CD4-positive, alpha-beta T cell treated with Interleukin-15 for 1 hour (primary cell): ENCODE data around the gene AIMP1.
A peak's percentile ranks its signal among the peaks of the same experiment; 100 is the strongest.

Experiments used
- DNase-seq: peaks from one replicate; pipeline ENCODE4 v3.0.0-alpha.2; 2020

Gene AIMP1

DNA sequence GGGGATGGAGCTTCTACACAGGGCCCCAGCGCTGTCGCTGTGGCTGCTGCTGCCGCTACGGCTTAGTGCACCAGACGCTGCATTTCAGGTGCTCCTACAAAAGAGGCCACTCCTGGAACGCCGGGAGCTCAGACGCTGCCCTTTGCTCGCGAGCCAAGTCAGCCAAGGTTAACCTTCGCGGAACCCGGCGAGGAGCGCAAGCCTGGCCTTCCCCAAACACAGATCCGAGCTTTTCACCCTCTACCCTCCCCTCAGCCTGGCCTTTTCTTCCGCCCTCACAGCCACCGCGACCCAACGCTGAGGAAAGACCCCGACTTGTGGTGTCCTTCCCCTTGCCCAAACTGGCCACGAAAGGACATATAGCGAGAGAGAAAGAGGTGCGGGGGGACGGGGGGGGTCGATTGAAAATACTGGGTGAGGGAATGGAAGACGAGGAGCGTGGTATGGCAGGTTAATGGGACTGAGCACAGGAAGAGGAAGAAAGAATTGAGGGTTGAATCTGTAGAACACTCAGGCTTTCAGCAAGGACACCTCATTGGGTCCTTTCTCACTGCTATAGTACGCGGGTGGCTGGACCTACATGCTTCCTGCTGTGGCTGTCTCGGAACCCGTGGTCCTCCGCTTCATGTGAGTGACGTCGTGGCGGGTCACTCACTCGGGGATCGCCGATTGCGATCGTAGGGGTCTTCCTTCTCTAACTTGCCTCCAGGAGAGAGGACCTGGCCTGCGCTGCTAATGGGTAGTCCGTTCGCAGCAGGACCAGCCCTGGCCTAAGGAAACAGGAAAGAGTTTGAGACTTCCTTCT, at the start of gene AIMP1, which contains the start of gene TBCK:
Gene AIMP1, plus strand, starts transcription at position 583 of the 805 bp plus-strand sequence. CDS start 8,460 bp downstream, outside the sequence.
Gene TBCK, minus strand, starts transcription at position 242 of the 805 bp plus-strand sequence. CDS start 7,249 bp downstream, outside the sequence.
- DNase-seq, result peak; percentile 91

DNA sequence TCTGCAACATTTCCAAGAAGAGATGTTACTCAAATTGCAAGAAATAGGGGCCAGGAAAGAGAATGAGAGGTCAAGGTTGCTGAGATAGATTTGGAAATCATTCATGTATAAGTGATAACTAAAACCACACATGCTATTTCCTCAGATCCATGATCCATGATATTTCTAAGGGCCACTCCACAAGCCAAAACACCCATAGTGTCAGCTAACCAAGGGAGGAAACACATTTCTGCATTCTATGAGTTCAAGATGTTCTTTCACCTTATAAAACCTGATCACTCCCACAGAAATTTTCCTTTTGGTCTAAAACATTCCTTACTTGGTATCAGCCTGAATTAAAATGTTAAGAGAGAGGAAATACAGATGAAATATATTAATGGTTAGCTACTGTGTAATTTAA, 47.6 kb upstream of the AIMP1 start:
- DNase-seq, result no peak

- DNase-seq, result no peak
Measured at GRCh38 chr4:106269711-106270110, 46.6 kb upstream of the AIMP1 start.

DNA sequence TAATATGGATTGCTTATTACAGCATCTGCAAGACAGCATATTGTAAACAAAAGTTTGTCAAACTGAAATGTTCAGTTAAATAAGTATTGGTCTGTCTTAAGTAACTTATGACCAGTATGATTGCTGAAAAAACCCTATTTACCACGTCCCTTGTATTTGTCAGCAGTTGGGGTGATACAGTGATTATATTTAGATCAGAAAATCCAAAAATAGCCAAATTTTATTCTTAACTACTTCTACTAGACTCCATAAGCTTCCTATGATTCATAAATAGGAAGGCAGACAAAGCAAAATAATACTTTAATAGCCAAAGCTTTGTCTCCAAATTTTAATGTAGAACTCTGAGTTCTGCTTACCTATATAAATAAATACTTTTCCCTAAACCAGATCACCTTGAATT, 45.6 kb upstream of the AIMP1 start:
- DNase-seq, result no peak

DNA sequence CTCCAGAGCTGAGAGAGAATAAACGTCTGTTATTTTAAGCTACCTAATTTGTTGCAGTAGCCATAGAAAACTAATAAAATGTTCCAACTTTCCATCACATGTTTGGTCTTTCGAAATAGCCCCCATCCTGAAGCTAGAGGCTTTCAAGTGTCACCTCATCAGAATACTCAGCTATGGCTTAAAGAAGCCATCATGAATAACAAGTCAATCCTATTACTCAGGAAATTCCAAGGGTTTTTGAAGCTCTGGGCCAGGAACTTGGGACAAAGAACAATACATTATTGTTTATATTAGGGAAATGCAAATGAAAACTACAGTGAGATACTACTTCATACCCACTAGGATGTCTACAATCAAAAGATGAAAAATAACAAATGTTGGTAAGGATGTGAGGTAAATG, 42.5 kb upstream of the AIMP1 start:
- no peak for DNase-seq

DNA sequence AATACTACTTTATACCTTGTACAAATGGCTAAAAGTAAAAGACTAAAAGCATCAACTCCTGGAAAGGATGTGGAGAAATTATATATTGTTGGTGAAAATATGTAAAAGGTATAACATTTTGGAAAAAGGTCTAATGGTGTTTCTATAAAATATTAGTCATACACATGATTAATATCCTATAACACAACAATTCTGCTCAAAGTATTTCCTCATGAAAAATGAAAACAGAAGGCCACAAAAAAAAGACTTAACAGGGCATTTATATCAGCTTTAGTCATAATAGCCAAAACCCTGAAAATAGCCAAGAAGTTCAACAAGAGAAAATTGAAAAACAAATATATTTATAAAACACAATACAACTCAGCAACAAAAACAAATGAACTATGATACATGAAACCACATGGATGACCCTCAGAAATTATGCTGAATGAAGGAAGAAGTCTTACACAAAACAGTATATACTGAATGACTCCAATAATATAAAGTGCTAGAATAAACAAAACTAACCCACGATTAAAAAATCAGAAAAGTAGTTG, 39.1 kb upstream of the AIMP1 start:
- no peak for DNase-seq

DNA sequence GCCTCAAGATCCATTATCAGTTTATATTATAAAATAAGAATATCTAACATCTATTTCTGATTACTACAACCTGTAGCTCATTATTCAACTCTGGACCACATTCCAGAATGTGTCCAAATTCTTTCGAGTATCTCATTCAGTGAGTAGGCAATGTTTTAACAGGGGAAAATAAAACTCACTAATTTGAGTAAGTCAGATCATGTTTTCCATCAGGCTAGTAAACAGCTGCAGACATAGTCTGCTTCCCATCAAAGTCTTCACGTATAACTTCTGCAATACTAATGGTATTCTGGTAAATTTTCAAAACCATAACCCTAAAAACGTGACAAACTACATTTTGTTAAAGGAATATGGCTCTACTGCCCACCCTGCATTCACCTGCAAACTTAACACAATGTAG, 32.1 kb upstream of the AIMP1 start:
- no peak for DNase-seq

GRCh38 chr4:106286611-106287010, 29.7 kb upstream of the AIMP1 start:
- no peak for DNase-seq

- no peak for DNase-seq
Measured at GRCh38 chr4:106287353-106287969, 28.9 kb upstream of the AIMP1 start.

GRCh38 chr4:106289737-106290136, 26.6 kb upstream of the AIMP1 start:
- DNase-seq, result no peak

- no peak for DNase-seq
Measured at GRCh38 chr4:106291678-106292077, 24.7 kb upstream of the AIMP1 start.

DNA sequence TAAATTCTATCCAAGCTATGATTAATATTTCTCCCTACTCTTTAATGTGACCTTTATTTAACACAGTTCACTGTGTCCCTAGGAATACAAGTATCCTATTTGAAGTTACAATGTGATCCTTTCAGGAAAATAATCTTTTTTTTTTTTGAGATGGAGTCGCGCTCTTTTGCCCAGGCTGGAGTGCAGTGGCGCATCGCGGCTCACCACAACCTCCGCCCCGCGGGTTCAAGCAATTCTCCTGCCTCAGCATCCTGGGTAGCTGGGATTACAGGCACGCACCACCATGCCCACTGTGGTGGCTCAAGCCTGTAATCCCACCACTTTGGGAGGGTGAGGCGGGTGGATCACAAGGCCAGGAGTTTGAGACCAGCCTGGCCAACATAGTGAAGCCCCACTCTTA, 22.3 kb upstream of the AIMP1 start:
- no peak for DNase-seq

- no peak for DNase-seq
Measured at GRCh38 chr4:106297245-106298035, 18.9 kb upstream of the AIMP1 start.

DNA sequence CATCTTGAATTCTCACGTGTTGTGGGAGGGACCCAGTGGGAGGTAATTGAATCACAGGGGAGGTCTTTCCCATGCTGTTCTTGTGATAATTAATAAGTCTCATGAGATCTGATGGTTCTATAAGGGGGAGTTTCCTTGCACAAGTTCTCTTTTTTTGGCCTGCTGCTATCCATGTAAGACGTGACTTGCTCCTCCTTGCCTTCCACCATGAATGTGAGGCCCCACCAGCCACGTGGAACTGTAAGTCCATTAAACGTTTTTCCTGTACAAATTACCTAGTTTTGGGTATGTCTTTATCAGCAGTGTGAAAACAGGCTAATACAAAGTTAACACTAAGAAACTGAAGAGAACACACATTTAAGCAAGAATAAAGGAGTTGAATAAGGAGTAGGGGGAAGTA, 16.4 kb upstream of the AIMP1 start:
- no peak for DNase-seq

DNA sequence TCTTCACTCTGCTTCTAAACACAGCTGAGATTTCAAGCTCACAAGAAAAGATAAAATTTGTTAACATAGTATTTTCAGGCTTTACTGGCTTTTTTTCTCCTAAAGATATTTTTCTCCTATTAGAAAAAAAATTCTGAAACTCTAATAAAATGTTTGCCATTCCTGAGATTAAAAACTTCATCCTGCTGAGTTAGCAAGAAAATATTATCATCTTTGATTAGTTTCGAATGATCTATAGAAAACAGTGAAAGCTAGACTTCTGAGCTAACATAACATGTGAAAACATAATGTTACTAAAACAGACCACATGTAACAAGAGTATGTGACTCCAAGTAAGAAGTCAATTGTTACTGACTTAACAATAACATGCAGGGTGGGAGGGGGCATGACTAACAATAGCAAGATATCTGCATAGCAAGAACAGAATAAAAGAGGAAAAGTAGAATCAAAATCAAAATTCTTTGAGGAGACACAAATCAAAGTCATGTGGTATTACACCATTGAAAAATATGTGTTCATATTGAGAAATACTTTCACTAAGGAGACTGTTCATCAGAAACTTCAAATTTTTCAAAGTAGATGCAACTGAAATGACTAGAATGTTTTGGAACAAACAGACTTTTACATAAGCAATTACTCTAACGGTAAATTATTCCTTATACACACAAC, 14.8 kb upstream of the AIMP1 start:
- DNase-seq, result no peak

DNA sequence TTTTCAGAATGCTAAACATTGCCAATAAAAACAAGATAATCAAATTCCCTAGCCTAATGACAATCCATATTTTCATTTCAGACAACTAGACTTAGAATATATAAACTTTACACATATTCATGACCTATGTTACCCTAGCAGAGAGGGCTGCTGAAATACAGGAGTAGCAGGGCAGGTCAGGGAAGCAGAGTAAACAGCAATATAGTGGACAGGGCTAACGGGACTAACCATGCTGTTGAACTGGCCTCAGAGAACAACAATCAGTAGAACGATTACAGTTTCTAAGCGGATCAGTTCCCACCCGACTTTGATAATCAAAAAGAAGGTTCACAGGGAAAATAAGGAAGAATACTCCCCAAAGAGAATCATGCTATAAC, 14.3 kb upstream of the AIMP1 start:
- no peak for DNase-seq

DNA sequence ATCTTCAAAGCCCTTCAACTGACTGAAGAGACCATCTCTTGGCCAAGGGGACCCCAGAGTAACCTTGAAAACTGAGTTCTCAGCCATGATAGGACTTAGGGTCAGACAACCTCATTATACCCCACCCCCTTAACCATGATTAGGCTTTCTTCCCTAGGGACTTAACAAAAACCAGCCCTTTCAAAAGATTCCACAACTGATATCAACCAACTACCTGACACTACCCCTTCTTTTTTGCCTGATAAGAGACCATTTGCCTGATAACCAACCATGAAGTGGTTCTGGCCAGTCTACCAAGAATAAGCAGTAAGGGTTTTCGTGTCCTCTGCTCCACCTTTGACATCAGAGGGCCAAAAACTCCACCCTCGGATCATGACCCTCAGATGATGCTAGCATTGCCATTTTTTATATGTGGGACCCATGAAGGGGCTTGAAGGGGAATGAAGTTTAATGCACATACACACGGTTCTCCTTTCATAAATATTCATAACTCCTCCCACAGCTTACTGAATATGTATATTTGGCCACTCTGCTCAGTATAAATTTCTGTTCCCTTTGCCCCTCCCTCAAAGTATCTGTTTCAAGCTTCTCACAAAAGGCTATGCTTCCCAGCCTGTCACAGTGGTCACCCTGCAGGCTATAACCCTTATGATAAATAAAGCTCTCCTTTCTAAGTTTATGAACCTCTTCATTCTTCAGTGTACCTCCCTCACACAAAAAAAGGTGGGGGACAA, 12.6 kb upstream of the AIMP1 start:
- DNase-seq, result no peak

DNA sequence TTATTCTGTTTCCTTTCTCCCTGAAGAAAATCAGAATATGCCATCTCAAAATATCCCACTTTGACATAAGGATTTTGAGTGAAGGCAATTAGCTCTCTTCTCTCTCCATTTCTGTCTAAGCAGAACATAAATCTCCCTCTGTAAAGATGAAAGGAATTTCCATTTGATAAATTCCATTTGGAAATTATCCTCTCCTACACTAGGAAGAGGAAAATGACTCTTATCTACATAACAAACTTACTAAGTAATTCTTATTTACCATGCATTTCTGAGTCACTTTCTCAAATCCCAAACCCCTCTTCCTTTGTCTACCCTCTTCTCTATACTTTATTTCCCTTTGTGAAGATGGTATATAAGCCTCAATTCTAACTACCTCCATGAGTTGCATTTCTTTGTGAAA, 11.7 kb upstream of the AIMP1 start:
- DNase-seq, result no peak

GRCh38 chr4:106305435-106306055, 10.8 kb upstream of the AIMP1 start:
- no peak for DNase-seq

DNA sequence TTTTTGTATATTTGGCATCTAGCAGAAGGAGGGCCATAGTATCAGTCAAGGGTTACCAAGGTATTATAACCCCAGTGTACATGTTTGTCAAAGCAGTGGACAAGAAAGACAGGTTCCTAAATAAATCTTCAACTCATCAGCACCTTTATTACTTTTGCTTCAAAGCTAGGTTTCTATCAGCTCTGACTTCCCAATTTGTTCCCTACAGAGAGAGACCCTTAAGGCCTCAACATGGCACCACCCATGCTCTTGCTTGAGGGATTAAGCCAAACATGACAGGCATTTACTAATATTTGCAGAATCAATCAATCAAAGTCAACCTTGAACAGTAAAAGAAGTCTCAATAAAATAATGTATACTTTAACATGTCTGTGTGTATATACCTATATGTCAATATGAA, 9.8 kb upstream of the AIMP1 start:
- DNase-seq, result no peak

GRCh38 chr4:106312377-106312776, 4.0 kb upstream of the AIMP1 start:
- no peak for DNase-seq
